ENCODE data around the gene STRADA.

STRADA gene

GRCh38 chr17:63741408-63742173 is at the start of gene STRADA:
STRADA (minus strand) TSS chr17:63741799; CDS start chr17:63728369, 13,430 bp downstream.
- DNase-seq (ENCODE audit: low read depth in 2 of 2), result peak; percentile 99

DNA sequence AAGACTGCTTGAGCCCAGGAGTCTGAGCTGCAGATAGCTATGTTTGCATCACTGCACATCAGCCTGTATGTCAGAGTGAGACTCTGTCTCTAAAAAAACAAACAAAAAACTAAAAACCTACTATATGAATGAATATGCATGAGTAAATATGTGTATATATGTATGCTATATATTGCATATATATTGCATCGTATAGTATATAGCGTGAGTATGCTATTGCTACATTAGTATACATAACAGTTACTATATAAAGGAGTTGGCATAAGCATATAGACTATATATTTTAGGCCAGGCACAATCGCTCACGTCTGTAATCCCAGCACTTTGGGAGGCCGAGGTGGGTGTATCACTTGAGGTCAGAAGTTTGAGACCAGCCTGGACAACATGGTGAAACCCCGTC is 48.5 kb upstream of the STRADA start:
- no peak for DNase-seq (ENCODE audit: low read depth in 2 of 2)

GRCh38 chr17:63786971-63787711 is 45.5 kb upstream of the STRADA start:
- DNase-seq (ENCODE audit: low read depth in 2 of 2), result no peak

GRCh38 chr17:63786117-63786516 is 44.5 kb upstream of the STRADA start:
- no peak for DNase-seq (ENCODE audit: low read depth in 2 of 2)

GRCh38 chr17:63785556-63785955 is 44.0 kb upstream of the STRADA start:
- no peak for DNase-seq (ENCODE audit: low read depth in 2 of 2)

GRCh38 chr17:63783522-63783921 is 41.9 kb upstream of the STRADA start:
- no peak for DNase-seq (ENCODE audit: low read depth in 2 of 2)

- no peak for DNase-seq (ENCODE audit: low read depth in 2 of 2)
These were observed 39.3 kb upstream of the STRADA start for GRCh38 chr17:63780928-63781327.

GRCh38 chr17:63780507-63780906 is 38.9 kb upstream of the STRADA start:
- no peak for DNase-seq (ENCODE audit: low read depth in 2 of 2)

- no peak for DNase-seq (ENCODE audit: low read depth in 2 of 2)
These were observed 33.8 kb upstream of the STRADA start for GRCh38 chr17:63775420-63775819.

- no peak for DNase-seq (ENCODE audit: low read depth in 2 of 2)
These were observed 33.3 kb upstream of the STRADA start for GRCh38 chr17:63774969-63775265.

GRCh38 chr17:63774141-63774968 is 32.8 kb upstream of the STRADA start, which contains the start of gene DDX42:
DDX42 (plus strand) TSS chr17:63774170; CDS start chr17:63787050, 12,880 bp downstream.
- peak; percentile 81 to 85 for DNase-seq (ENCODE audit: low read depth in 2 of 2)

- peak; percentile 93 to 96 for DNase-seq (ENCODE audit: low read depth in 2 of 2)
These were observed 31.9 kb upstream of the STRADA start, which contains the start of gene CCDC47 for GRCh38 chr17:63773272-63774140. CCDC47 (minus strand) TSS chr17:63773597; CDS start chr17:63766175, 7,422 bp downstream.

- DNase-seq (ENCODE audit: low read depth in 2 of 2), result no peak
These were observed 31.2 kb upstream of the STRADA start for GRCh38 chr17:63772801-63773271.

GRCh38 chr17:63768433-63768832 is 26.8 kb upstream of the STRADA start:
- no peak for DNase-seq (ENCODE audit: low read depth in 2 of 2)

GRCh38 chr17:63766754-63767153 is 25.2 kb upstream of the STRADA start:
- DNase-seq (ENCODE audit: low read depth in 2 of 2), result no peak

- no peak for DNase-seq (ENCODE audit: low read depth in 2 of 2)
These were observed 23.1 kb upstream of the STRADA start for GRCh38 chr17:63764716-63765115.

GRCh38 chr17:63762161-63763078 is 20.8 kb upstream of the STRADA start:
- DNase-seq (ENCODE audit: low read depth in 2 of 2), result no peak

DNA sequence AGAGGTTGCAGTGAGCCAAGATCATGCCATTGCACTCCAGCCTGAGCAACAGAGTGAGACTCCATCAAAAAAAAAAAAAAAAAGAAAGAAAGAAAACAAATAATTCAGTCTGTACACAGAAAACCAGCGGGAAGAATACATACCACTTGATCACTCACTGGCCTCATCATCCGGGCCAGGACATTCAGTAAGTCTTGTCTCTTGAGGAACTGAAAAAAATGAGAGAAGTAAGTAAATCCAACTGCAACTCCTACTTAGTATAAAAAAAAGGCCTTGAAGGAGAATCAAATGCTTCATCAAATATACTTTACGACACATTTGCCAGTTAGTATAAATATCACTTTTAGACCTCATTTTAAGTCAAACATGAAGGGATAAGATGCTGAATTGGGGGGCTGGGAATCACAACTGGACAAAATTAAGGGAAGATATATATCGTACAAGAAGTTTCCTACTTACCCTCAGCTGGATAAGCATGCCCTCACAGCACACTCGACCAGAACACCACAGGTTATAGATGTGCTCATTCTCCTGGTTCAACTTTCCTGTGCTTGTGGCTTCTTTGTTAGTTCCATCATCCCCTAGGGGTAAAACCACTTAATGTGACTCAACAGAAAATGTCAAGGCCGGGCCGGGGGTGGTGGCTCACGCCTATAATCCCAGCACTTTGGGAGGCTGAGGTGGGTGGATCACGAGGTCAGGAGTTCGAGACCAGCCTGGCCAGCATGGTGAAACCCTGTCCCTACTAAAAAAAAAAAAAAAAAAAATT is 19.4 kb upstream of the STRADA start:
- DNase-seq (ENCODE audit: low read depth in 2 of 2), result peak; percentile 24 to 26

GRCh38 chr17:63758428-63758827 is 16.8 kb upstream of the STRADA start:
- no peak for DNase-seq (ENCODE audit: low read depth in 2 of 2)
